GM19351 (cell line): ENCODE measurements around the gene UGGT2.
"Not testable (repeated sequence)": the region's sequence is repeated elsewhere in the genome, so short reads cannot be mapped to it uniquely, and the experiment has no call there.

Experiments
- ATAC-seq: cut with Tn5 transposase; IDR thresholded peaks from one replicate; pipeline ENCODE4 v1.9.1; 2021; ENCODE audit warnings: mild to moderate bottlenecking, moderate library complexity; ENCODE audit not compliant: unreplicated experiment

UGGT2 gene

GRCh38 chr13:95972651-95973050 is 80.5 kb downstream of the UGGT2 start:
- ATAC-seq: not testable (repeated sequence)

GRCh38 chr13:95970878-95971277 is 82.3 kb downstream of the UGGT2 start:
- ATAC-seq: no peak

- no peak for ATAC-seq
These were observed 84.3 kb downstream of the UGGT2 start for GRCh38 chr13:95968906-95969305.

GRCh38 chr13:95957331-95957730 is 95.9 kb downstream of the UGGT2 start:
- ATAC-seq: no peak

- no peak for ATAC-seq
These were observed 96.5 kb downstream of the UGGT2 start for GRCh38 chr13:95956589-95957148.

- ATAC-seq: no peak
These were observed 97.5 kb downstream of the UGGT2 start for GRCh38 chr13:95955719-95956118.

- peak; percentile 90 for ATAC-seq
These were observed 97.9 kb downstream of the UGGT2 start for GRCh38 chr13:95955255-95955654.

- ATAC-seq: no peak
These were observed 98.9 kb downstream of the UGGT2 start for GRCh38 chr13:95954266-95954665.

- ATAC-seq: no peak
These were observed 103.1 kb downstream of the UGGT2 start for GRCh38 chr13:95950103-95950502.

GRCh38 chr13:95948656-95949055 is 104.5 kb downstream of the UGGT2 start:
- no peak for ATAC-seq

- no peak for ATAC-seq
These were observed 115.4 kb downstream of the UGGT2 start for GRCh38 chr13:95937714-95938320.

GRCh38 chr13:95931300-95932025 is 121.7 kb downstream of the UGGT2 start:
- no peak for ATAC-seq

- ATAC-seq: no peak
These were observed 123.8 kb downstream of the UGGT2 start for GRCh38 chr13:95929430-95929829.

GRCh38 chr13:95928367-95928906 is 124.8 kb downstream of the UGGT2 start:
- not testable (repeated sequence) for ATAC-seq

- no peak for ATAC-seq
These were observed 127.0 kb downstream of the UGGT2 start for GRCh38 chr13:95926231-95926630.

- ATAC-seq: no peak
These were observed 128.7 kb downstream of the UGGT2 start for GRCh38 chr13:95924389-95924994.

- peak; percentile 52 for ATAC-seq
These were observed 131.7 kb downstream of the UGGT2 start for GRCh38 chr13:95921485-95921884.

- no peak for ATAC-seq
These were observed 132.7 kb downstream of the UGGT2 start for GRCh38 chr13:95920485-95920884.

GRCh38 chr13:95918860-95919259 is 134.3 kb downstream of the UGGT2 start:
- no peak for ATAC-seq

GRCh38 chr13:95914991-95915501 is 138.2 kb downstream of the UGGT2 start:
- ATAC-seq: no peak

- ATAC-seq: no peak
These were observed 146.2 kb downstream of the UGGT2 start for GRCh38 chr13:95906999-95907398.
